ENCODE results near the gene SMTNL2.

The SMTNL2 gene

DNA sequence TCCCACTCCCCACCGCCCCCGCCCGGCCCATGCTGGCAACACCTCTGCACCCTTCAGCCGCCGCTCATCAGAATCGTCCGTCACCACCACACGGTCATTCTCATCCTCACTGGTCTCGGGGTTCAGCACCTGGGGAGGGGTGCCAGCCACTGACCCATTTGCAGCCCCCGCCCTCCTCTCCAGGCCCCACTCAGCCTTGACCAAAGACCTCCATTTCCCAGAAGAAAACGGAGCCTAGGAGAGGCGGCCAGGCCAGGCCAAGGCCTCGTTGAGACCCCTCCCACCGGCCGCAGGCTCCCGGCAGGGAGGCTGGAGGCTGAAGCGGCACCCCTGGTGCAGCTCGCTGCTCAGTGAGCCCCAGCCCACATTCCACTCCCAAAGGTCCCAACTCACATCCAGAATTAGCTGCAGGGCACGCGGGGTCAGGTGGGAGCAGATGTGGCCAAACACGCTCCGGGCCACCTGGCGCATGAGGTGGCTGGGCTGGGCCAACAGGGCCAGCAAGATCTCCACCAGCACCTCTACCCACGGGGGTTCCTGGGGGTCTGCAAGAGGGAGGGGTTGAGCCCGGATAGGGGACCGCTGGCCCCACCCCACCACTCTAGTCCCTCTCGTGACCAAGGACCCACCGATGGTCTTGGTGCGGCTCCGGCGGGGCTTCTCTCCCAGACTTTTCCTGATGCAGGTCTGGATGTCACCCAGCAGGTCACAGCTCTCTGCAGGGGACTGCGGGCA, 38.9 kb upstream of the SMTNL2 start:
- no peak for DNase-seq (ENCODE audit: low read depth)

DNA sequence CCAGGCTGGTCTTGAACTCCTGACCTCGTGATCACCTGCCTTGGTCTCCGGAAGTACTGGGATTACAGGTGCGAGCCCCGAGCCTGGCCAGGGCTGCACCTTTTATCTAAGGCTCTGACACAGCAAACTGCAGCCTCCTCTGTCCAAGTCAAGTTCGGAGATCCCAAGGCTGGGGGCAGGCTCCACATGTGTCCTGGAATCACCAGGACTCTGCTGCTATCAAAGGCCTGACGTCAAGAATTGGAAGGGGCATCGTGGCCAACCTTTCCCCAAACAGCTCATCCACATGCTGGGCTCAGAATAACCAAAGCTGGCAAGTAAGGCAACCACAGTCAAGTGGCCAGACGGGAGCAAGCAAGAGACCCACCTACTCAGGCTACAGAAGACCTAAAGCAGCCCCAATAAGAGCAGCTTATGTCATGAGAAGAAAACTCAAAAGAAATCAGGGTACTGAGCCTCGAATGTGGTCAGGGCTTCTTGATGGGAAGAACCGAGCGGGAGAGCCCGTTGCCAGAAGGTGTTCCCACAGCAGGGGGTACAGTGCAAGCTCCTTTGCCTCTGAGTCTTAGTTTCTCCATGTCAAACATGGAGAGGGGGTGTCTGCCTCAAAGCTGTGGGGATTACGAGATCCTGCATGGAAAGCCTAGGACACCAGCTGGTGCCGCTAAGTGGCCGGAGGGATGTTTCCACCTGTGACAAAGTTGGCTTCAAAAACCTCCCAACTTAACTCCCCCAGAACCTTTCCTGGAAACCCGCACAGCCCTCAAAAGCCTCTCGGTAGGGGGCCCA, 37.0 kb upstream of the SMTNL2 start:
- no peak for DNase-seq (ENCODE audit: low read depth)

DNA sequence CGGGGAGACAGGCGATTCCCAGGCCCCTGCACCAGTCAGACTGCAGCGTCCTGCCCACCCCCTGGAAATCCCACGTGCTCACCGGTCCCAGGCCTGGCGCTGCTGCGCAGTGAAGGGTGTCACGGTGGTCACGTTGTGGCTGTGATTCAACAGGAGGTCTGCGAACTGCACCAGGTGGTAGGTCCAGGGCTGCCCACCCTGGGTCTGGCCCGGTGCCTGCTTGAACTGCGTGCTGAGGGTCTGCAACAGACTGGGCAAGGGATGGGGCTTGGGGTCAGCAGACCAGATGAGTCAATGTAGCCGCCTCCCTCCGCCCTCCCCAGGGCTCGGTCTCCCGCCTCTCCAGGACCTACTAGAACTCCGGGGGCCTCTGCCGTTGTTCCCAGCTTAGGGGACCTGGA, 36.3 kb upstream of the SMTNL2 start:
- no peak for DNase-seq (ENCODE audit: low read depth)

DNA sequence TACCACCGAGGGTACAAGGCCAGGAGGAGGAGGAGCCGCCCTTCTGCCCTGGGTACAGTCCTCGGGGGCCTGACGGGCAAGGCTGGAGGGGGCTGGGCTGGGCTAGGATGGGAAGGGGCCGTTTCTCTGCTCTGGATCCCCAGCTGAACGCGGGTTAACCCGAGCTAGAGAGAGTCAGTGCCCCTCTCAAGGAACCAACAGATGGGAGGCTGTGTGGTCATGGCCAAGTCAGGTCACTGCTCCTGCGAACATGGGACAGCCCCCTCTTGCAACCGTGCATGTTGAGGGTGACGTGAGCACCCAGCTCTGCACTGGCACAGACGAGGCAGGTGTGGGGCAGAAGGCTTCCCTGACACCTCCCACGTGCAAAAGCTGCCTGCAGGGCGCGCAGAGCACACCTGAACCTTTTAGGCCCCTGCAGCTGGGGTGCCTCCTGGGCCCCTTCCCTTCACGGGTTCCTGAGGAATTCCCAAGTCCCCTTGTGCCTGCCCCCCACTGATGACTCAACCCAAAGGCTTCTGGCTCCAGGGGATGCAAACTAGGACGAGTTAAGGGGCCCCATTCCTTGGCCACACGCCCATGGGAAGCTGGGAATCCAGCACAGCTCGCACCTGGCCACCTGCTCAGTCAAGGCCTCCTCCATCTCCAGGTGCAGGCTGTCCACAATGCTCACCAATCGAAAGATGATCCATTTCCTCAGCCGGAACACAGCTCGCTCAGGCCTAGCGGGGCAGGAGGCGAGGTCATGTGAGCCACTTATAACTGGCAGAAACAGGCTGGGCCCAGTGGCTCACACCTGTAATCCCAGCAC, 35.4 kb upstream of the SMTNL2 start:
- DNase-seq (ENCODE audit: low read depth): no peak

DNA sequence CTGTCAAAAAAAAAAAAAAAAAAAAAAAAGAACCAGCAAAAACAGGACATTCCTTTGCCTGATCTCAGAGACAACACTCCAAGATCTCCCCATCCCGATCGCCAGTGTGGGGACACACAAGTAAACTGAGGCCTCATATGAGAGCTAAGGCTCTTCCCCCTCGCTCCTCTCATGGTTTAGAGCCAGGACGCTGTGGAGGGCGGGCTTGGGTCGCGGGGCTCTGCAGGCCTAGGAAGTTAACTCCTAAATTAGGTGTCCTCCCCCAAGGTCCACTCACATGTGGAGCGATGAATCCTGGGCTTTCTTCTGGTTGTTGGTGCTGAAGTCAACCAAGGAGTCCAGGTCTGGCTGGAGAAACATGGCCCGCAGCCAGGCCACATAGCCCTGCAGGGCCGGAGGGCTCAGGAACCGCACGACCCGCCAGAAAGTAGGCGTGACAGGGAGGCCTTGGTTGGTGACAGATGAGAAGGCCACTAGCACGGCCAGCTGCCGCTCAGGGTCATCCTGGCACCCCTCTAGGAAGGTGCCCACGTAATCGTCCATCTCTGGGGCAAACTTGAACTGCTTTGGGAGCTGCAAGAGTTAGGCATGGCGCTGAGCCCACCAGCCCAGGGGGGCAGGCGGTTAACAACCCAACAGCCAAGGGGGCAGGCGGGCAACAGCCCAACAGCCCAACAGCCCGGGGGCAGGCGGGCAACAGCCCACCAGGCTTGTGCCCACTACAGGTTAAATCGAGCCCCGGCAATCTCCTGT, 34.4 kb upstream of the SMTNL2 start:
- no peak for DNase-seq (ENCODE audit: low read depth)

DNA sequence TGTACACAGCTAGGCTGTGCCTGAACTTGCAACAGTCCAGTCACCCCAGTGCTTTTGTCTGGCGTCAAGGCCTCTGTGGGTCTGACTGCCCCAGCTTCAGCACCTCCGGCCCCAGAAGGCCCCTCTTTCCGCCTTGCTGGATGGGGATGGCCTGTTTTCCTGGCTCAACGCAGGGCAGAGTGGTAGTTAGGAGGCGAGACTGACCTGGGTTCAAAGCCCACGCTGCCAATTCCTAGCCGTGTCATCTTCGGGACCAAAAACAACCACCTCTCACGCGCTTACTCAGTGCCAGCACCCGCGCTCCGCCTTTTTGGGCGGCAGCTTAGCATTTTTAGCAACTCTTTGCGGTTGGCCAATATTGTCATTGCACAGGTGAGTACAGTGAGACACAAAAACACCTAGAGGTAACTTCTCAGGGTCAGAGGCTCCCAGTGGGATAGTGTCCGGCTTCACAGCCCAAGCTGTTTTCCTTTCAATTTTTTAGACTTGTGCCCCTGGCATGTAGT, 33.7 kb upstream of the SMTNL2 start:
- DNase-seq (ENCODE audit: low read depth): no peak

DNA sequence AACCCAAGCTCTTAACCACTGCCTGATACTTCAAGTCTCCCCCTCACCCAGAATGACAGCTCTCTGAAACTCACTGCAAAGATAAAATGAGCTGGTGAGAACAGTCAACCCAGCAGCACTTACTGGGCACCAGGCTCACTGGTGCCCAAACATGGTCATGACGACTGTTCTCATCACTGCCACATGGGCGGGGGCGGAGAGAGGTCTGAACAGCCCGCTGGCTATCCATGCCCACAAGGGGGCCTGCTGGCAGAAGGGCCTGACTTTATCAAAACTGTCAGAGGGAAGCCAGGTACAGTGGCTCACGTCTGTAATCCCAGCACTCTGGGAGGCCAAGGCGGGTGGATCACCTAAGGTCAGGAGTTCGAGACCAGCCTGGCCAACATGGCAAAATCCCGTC, 33.2 kb upstream of the SMTNL2 start:
- no peak for DNase-seq (ENCODE audit: low read depth)

DNA sequence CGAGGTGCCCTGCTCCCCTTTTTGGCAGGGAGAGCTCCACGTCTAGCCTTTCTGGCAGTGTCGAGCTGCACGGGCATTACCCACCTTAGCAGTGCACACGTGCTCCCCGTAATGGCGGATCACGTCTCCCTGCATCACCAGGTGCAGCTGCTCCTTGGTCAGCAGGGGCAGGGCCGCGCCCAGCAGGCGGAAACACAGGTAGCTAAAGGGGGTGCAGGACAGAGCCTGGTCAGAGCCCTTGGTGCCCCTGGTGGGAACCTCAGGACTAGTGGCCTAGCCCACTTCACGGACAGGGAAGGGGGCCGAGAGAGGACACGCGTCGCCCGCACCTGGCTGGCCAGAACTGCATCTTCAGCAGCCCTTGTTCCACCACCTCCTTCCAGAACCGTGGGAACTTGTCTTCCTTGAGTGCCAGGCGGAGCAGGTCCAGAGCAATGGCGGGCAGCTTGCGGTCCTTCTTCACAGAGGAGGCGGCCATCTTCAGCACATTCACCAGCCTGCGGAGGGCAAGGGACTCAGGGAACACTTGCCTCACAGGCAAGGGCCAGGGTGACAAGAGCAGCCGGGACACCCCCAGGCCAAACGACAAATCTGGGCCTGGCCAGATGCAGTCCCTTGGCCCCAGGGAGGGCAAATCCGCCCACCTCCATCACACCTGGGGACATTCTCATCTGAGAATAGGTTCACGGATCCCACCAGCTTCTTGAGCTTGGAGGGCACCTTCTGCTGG, 32.4 kb upstream of the SMTNL2 start:
- no peak for DNase-seq (ENCODE audit: low read depth)

DNA sequence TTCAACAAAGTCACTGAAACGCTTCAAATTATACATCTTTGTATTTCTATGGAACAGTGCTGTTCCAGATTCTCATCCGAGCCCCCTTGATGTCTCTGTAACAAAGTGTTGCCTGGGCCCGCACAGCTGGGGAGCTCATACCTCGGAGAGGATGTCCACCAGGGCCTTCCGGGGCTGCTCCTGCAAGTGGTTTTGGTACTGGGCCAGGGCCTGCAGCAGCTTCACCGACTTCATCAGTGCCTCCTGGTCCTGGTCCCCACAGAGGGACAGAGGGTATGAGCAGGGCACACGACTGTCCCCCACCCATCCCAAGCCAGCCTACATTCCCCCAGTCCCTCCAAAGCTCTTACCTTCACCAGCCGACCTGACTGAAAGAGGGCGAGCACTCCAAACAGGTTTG, 30.7 kb upstream of the SMTNL2 start:
- DNase-seq (ENCODE audit: low read depth): no peak

DNA sequence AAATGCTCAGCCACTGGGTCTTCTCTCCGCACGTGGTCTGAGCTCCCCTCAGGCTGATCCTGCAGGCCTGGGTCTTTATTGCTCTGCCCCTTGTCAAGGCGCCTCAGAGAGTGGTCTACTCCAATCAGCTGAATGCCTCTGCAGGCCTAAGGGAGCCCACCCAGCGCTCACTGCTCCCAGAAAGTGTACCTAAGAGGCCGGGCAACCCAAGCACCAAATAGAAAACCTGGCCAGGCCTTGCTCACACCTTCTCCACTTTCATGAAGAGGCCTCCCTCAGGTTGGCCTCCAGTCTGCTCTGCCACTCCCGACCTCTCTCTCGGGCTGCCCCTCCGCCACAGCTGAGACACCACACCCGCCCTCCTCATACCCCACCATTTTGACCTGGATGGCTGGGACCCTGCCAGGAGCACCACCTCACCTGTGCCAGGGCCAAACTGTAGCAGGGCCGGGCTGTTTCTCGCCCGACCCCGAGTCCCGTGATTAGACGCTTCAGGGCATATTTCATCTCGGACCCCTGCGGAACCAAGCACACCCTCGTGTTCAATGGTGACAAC, 29.8 kb upstream of the SMTNL2 start:
- DNase-seq (ENCODE audit: low read depth): no peak

DNA sequence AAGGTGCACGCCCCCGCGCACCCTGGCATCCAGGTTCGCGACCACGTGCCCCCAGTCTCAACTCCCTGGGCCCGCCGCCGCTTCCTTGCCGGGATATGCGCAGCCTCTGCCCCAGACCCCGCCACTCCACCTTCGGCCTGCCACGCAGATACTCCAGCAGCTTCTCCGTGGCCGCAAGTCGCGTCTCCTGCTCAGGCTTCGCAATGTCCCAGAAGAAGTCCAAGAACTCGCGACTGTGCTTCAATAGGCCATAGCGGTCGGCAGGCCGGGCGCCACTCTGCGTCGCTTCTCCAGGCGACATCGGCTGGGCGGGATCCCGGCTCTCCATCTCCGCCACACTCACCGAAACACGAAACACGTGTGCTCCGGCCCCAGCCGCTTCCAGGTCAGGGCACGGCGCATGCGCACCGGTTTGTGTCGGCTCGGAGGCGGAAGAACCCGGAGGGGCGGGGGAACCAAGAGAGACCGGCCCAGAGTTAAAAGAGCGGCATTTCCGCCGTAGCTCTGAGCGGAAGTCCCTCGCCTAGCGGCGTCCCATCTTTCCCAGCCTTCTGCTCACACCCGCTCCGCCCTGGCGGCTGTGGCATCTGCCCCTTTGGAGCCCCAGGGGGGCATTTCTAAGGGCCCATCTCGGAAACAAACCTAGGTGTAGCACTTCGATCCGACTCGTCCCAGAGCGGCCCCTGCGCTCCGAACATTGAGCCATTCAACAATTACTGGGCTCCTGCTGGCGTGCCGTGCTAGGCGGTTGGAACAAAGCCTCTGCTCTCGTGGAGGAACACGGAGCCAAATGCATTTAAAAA, 29.1 kb upstream of the SMTNL2 start, which contains the start of gene MYBBP1A:
Gene MYBBP1A, minus strand, starts transcription at position 388 of the 803 bp plus-strand sequence. Its CDS starts 60 bp downstream, at position 328.
- peak; percentile 93 for DNase-seq (ENCODE audit: low read depth)

DNA sequence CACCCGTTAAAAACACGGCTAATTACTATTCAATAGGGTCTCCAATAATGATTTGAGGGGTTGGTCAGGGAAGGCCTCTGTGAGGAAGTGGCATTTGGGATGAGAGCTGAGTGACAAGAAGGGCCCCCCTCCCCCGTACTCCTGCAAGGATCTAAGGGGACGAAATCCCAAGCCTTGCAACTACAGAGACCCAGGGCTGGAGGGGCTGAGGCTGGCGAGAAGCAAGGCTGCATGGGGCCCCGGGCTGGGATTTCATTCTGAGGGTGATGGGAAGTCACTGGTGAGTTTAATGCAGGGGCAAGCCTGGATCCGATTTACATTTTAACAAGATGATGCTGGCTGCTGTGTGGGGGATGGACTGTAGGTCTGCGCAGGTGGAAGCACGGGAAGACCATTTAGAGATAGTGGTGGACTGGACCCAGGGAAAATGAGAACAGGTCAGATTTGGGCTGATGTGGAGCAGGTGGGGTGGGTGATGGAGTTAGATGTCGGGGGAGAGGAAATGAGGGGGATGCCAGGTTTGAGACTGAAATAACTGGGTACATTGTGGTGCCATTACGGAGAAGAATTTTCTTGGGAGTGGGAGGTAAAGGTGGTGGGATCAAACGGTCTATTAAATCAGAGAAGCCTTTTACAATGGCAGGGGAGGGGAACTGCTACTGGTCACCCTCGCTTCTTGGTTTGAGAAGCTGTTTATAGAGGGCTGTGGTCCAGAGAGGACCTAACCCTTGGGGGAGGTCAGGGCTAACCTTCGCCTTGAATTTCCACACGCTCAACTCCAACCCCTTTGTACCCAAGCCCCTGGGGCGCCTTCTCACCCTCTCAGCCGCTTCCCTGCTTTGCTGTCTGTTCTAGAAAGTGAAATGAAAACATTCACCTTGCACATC, 28.2 kb upstream of the SMTNL2 start:
- DNase-seq (ENCODE audit: low read depth): no peak

DNA sequence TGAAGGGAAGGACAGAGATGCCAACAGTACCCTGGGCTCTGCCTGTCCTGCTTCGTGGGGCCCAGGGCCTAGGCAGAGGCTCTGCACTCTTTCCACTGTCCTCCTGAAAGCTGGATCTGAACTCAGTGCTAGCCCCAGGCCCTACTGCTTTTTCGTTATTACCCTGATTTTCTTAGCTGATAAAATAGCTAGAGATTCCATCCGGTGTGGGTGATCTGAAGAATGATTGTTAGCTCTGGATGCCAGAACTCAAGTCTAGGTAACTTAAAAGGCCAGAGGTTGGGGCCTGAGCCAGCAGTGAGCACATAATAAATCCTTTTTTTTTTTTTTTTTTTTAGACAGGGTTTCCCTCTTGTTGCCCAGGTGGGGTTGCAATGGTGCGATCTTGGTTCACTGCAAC, 27.3 kb upstream of the SMTNL2 start:
- no peak for DNase-seq (ENCODE audit: low read depth)

DNA sequence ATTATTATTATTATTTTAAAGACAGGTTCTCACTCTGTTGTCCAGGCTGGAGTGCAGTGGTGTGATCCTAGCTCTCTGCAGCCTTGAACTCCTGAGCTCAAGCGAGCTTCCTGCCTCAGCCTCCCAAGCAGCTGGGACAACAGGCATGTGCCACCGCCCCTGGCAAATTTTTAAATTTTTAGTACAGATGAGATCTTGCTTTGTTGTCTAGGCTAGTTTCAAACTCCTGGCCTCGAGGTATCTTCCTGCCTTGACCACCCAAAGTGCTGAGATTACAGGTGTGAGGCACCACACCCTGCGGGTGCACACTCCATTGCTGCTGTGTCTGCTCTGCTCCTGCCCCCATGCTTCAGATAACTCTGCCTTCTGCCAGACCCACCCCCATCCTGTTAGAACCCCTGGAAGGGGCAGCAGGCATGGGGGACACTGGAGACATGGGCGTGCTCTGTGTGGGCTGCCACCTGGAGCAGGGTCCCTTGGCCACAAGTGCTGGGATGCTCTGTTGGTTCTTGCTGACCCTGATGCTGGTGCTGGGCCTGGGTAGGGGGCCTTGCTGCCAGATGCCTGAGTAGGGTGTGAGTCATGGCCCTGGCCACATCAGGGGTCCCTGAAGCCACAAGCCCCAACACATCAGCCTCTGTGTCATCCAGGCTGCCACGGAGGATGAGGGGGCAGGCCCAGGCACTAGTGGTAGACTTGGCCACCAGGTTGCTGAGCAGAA, 26.5 kb upstream of the SMTNL2 start:
- no peak for DNase-seq (ENCODE audit: low read depth)

DNA sequence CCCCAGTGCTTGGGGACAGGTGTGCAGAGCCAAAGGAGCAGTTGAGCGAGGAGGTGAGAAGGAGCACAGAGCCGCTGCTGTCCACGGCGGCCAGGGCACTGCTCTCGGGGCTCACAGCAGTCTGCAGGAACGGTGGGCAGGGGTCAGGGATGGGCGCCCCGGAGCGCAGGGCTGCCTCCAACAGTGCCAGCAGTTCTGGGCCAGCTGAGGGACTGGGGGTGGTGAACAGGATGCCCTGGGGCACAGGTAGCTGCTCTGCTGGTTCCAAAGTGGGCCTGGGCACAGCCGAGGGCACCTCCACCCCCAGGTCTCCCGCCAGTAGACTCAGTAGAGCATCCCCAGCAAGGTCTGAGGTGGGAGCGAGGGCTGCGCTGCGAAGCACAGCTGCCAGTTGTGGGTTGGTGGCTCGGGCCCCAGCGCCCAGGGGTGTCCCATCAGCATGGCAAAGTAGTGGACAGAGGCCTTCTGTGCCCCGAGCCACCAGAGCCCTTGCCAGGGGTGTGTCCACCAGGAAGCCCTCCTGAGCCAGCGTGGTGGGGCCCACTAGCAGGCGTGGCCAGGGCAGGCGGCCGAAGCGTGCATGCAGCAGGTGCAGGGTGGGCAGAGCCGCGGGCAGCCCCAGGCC, 25.9 kb upstream of the SMTNL2 start:
- DNase-seq (ENCODE audit: low read depth): no peak

DNA sequence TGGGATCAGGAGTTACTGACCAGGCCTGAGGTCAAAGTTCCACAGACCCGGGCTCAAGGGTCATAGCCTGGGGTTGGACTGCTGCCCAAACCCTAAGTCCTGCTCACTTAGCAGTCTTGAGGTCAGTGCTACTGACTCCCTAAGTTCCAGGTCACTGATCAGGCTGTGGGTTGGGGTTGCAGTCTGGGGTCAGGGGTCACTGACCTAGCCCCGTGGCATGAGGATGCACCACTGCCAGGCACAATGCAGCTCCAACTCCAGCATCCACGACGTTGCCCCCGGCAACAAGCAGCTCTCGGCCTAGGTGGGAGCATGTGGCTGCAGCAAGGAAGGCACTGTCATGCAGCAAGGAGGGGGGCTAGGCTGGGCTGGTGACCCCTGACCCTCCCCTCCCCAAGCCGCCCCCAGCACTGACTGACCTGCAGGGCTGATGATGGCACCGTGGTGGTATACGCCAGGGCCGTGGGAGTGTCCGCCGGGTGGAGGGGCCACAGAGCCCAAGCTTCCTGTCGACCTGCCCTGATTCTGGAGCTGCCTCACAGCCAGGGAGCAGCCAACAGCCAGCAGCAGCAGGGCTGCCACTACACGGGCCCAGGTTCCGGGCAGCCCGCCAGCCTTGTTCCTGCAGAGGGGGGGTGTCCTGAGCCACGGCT, 25.1 kb upstream of the SMTNL2 start:
- no peak for DNase-seq (ENCODE audit: low read depth)

DNA sequence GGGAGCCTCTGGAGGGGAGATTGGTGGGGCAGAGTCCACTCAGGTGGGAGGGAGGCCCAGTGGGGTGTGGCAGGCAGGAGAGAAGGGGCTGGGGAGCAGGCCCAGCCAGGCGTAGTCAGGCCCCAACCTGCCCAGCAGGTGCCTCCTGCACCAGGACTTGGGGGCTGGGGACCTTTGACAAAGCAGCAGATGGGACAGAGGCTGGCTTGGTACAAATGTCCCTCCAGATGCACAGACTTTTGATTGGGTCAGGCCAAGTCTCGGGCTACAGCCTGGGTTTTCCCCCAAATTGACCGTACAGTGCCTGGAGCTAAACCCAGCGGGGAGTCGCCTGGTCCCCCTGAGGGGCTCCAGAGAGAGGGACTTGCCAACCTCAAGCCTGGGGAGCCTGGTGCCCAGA, 24.4 kb upstream of the SMTNL2 start:
- DNase-seq (ENCODE audit: low read depth): no peak

Measured in stimulated activated CD8-positive, alpha-beta memory T cell treated with anti-CD3 and anti-CD28 coated beads, Interleukin-15, amount 100 ng/mL, for 1 hour (primary cell).